BE2C (cell line): ENCODE measurements around the gene BCAR3.
"Not testable (repeated sequence)": the region's sequence is repeated elsewhere in the genome, so short reads cannot be mapped to it uniquely, and the experiment has no call there.

ENCODE experiments used
- DNase-seq: peaks from one replicate; pipeline ENCODE4 v3.0.0-alpha.2; 2020
- H3K27me3 ChIP-seq: fragments of 250-450 bp; sonication (Bioruptor Pico); 2 replicates; pipeline ENCODE4 v1.5.1; 2020; ENCODE audit warnings: mild to moderate bottlenecking
- H3K36me3 ChIP-seq: fragments of 250-450 bp; sonication (Bioruptor Pico); 2 replicates; pipeline ENCODE4 v1.5.1; 2020; ENCODE audit warnings: mild to moderate bottlenecking
- H3K4me1 ChIP-seq: fragments of 250-450 bp; sonication (Bioruptor Pico); 2 replicates; pipeline ENCODE4 v1.5.1; 2020
- H3K4me3 ChIP-seq: 2 replicates; pipeline ENCODE4 v1.5.1; 2011; ENCODE audit warnings: low read depth, low read length
- H3K9me3 ChIP-seq: fragments of 250-450 bp; sonication (Bioruptor Pico); 2 replicates; pipeline ENCODE4 v1.5.1; 2020
- CTCF ChIP-seq: IDR thresholded peaks from 2 replicates; pipeline ENCODE4 v1.5.1; 2012; ENCODE audit warnings: mild to moderate bottlenecking, low read depth, low read length

The BCAR3 gene

GRCh38 chr1:93676427-93676826 lies 5.2 kb downstream of the BCAR3 start:
- H3K4me1 ChIP-seq: peaks cover 44% of the 10 kb centered on the region
- no peak for TF ChIP-seq CTCF
- no peak for DNase-seq
- H3K9me3 ChIP-seq: no peaks in the 10 kb centered on the region
- H3K27me3 ChIP-seq: no peaks in the 10 kb centered on the region
- no peak overlapping the region for H3K4me3 ChIP-seq
- H3K36me3 ChIP-seq: peaks cover 25% of the 10 kb centered on the region

- no peak for TF ChIP-seq CTCF
- H3K9me3 ChIP-seq: no peaks in the 10 kb centered on the region
- H3K36me3 ChIP-seq: peaks cover 29% of the 10 kb centered on the region
- peaks cover 44% of the 10 kb centered on the region for H3K4me1 ChIP-seq
- no peaks in the 10 kb centered on the region for H3K27me3 ChIP-seq
- no peak overlapping the region; the same call in 1 of the 2 replicates for H3K4me3 ChIP-seq
- DNase-seq: no peak
These were observed 5.7 kb downstream of the BCAR3 start for GRCh38 chr1:93675931-93676330.

- H3K27me3 ChIP-seq: no peaks in the 10 kb centered on the region
- TF ChIP-seq CTCF: no peak
- no peak for DNase-seq
- no peak overlapping the region for H3K4me3 ChIP-seq
- peaks cover 30% of the 10 kb centered on the region for H3K36me3 ChIP-seq
- H3K9me3 ChIP-seq: no peaks in the 10 kb centered on the region
- H3K4me1 ChIP-seq: peaks cover 44% of the 10 kb centered on the region
These were observed 6.4 kb downstream of the BCAR3 start for GRCh38 chr1:93675271-93675670.

GRCh38 chr1:93674071-93674470 lies 7.6 kb downstream of the BCAR3 start:
- H3K36me3 ChIP-seq: peaks cover 33% of the 10 kb centered on the region
- not testable (repeated sequence) for H3K27me3 ChIP-seq, DNase-seq, H3K4me3 ChIP-seq, H3K9me3 ChIP-seq
- H3K4me1 ChIP-seq: peaks cover 47% of the 10 kb centered on the region

- H3K27me3 ChIP-seq: no peaks in the 10 kb centered on the region
- DNase-seq: no peak
- no peaks in the 10 kb centered on the region for H3K9me3 ChIP-seq
- H3K36me3 ChIP-seq: peaks cover 33% of the 10 kb centered on the region
- H3K4me1 ChIP-seq: peaks cover 43% of the 10 kb centered on the region
- TF ChIP-seq CTCF: no peak
- no peak overlapping the region for H3K4me3 ChIP-seq
These were observed 8.3 kb downstream of the BCAR3 start for GRCh38 chr1:93673163-93673829.

- Histone ChIP-seq H3K4me3 (no peak overlapping the region), H3K4me1 (peaks cover 40% of the 10 kb centered on the region), H3K36me3 (peaks cover 28% of the 10 kb centered on the region), H3K9me3 (no peaks in the 10 kb centered on the region), H3K27me3 (no peaks in the 10 kb centered on the region)
- no peak for TF ChIP-seq CTCF
- no peak for DNase-seq
These were observed 9.0 kb downstream of the BCAR3 start for GRCh38 chr1:93672477-93673162.
